Measurements from ENCODE around the gene FREY1.

DNA sequence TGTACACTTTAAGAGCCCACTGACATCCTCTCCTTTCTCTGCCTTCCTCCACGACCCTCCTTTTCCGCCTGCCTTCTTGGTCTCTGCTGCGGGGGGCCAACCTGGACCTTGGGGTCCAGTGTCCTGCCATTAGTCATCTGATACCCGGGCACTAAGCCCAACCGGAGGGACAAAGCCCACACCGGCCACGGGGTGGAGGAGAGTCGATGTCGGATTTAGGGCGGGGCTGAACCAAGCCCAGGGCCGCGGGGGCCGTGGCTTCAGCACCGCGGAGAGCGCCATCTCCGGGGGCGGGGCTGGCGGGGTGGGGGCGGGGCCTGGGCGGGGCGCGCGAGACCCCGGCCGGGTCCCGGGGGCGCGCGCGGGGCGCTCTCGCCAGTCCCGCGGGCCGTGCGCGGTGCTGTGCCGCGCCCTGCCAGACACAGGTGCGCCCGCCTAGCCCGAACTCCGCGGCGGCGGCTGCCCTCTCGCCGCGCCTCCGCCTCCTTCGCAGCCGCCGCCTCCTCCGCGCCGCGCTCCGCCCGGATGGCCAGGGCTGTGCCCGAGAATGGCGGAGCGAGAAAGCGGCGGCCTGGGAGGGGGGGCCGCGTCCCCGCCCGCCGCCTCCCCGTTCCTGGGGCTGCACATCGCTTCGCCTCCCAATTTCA, 21.7 kb downstream of the FREY1 start, which contains the start of gene MAPK8IP1:
- TF ChIP-seq, protein P1, sequence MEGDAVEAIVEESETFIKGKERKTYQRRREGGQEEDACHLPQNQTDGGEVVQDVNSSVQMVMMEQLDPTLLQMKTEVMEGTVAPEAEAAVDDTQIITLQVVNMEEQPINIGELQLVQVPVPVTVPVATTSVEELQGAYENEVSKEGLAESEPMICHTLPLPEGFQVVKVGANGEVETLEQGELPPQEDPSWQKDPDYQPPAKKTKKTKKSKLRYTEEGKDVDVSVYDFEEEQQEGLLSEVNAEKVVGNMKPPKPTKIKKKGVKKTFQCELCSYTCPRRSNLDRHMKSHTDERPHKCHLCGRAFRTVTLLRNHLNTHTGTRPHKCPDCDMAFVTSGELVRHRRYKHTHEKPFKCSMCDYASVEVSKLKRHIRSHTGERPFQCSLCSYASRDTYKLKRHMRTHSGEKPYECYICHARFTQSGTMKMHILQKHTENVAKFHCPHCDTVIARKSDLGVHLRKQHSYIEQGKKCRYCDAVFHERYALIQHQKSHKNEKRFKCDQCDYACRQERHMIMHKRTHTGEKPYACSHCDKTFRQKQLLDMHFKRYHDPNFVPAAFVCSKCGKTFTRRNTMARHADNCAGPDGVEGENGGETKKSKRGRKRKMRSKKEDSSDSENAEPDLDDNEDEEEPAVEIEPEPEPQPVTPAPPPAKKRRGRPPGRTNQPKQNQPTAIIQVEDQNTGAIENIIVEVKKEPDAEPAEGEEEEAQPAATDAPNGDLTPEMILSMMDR (IDR thresholded peaks at IDR 0.05): no peak
- TF ChIP-seq EP300 (IDR thresholded peaks at IDR 0.05): no peak

All from stomach (tissue), 4 donors.